Vagina (tissue), 2 donors: ENCODE results near the gene LHX4.

Experiments
- POLR2A ChIP-seq, 2 donors: fragments of 450-650 bp; IDR thresholded peaks; one replicate each; pipeline ENCODE4 v1.6.1; 2017; ENCODE audit warnings: antibody characterized with exemption in 2 of 2, mild to moderate bottlenecking in 2 of 2, moderate library complexity in 2 of 2
- POLR2AphosphoS5 ChIP-seq, 2 donors: sonication (generic); formaldehyde crosslinking; IDR thresholded peaks; one replicate each; pipeline ENCODE4 v1.9.0; 2017; ENCODE audit warnings: antibody characterized with exemption in 2 of 2, mild to moderate bottlenecking in 2 of 2, low read depth in 1 of 2; ENCODE audit not compliant: insufficient read depth in 1 of 2
- TF ChIP-seq, protein P1 (sequence below), 3 experiments: fragments of 450-650 bp in 2 of 3; fragments of 200-600 bp in 1 of 3; sonication (generic) in 1 of 3; IDR thresholded peaks; one replicate each; pipeline ENCODE4 v1.5.1; 2017 to 2019; ENCODE audit warnings: antibody characterized with exemption in 3 of 3, mild to moderate bottlenecking in 2 of 3, moderate library complexity in 2 of 3

DNA sequence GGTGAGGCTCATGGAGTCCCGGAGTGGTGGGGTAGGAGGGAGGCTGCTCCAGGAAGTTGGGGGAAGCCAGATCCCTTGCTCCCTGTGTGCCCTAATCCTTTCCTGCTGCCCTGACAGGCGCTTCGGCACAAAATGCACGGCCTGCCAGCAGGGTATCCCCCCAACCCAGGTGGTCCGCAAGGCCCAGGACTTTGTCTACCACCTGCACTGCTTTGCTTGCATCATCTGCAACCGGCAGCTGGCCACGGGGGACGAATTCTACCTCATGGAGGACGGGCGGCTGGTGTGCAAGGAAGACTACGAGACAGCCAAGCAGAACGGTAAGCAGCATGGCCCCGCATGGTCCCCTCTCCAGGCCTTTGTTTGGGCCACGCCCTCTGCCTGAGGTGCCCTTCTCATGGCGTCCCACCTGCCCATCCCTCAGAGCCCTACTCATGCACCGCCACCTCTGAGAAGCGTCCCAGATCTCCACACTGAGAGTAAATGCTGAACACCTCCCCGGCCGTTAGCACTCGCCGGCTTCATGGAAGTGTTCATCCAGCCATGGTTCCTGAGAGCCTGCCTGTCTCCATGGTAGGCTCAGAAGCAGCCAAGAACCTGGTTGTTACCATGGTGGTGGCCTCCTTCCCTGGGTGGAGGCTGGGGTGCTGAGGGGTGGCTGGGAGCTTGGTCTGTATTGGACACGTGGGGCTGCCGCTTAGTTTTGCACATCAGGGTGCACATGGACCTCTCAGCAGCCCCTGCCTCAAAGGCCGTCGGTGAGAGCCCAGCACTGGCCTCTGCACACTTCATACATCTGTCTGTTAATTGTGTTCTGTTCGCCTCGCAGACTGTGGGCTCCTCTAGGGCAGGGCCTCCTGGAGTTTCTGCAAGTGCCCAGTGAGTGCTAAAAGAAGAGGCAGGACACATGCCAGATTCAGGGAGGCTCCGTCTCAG is 36.5 kb downstream of the LHX4 start:
- TF ChIP-seq, protein P1, sequence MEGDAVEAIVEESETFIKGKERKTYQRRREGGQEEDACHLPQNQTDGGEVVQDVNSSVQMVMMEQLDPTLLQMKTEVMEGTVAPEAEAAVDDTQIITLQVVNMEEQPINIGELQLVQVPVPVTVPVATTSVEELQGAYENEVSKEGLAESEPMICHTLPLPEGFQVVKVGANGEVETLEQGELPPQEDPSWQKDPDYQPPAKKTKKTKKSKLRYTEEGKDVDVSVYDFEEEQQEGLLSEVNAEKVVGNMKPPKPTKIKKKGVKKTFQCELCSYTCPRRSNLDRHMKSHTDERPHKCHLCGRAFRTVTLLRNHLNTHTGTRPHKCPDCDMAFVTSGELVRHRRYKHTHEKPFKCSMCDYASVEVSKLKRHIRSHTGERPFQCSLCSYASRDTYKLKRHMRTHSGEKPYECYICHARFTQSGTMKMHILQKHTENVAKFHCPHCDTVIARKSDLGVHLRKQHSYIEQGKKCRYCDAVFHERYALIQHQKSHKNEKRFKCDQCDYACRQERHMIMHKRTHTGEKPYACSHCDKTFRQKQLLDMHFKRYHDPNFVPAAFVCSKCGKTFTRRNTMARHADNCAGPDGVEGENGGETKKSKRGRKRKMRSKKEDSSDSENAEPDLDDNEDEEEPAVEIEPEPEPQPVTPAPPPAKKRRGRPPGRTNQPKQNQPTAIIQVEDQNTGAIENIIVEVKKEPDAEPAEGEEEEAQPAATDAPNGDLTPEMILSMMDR (IDR thresholded peaks at IDR 0.05): no peak
- TF ChIP-seq POLR2A (IDR thresholded peaks at IDR 0.05) (no peak), POLR2AphosphoS5 (IDR thresholded peaks at IDR 0.05; ENCODE audit: insufficient read depth in 1 of 2, low read depth in 1 of 2) (no peak)
